ENCODE measurements around the gene CDYL. TPM values are rescaled to one million over a fixed set of nuclear protein-coding genes. Genes with fewer than 3 reads are reported as not detected.

The CDYL gene
- total and polyA plus RNA-seq, 2 of the 4 experiments (the other 2 are of a cell fraction): 14.2 to 92.1 TPM

DNA sequence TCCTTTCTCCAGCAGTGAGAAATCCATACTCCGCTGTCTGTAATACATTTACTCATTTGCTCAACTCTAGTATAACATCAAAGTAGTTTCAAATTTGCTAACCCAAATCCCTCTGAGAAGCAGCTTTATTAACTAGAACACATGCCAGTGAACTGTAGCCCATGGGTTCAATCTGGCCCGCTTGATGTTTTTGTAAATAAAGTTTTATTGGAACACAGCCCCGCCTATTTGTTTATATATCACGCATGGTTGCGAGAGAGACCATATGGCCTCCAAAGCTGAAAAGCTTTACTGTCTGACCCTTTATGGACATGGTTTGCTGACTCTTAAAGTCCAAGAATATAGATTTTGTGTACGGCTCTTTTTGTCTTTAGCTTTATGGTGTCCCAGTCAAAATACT lies 32.2 kb downstream of the CDYL start:
- peaks cover 14 to 73% of the 10 kb centered on the region in 2 experiments for H3K79me1 ChIP-seq (ENCODE audit: low read depth in 1 of 2, low read length in 2 of 2)
- no peak overlapping the region for H3K23ac ChIP-seq (ENCODE audit: low read depth, low read length)
- CTCF ChIA-PET: no interaction called here
- no peak overlapping the region for H2BK120ac ChIP-seq (ENCODE audit: low read depth, low read length)
- H3K4me1 ChIP-seq (ENCODE audit: control insufficient read depth, insufficient read depth, low read length): peaks cover 6% of the 10 kb centered on the region
- no peak overlapping the region for H2BK15ac ChIP-seq (ENCODE audit: low read depth, low read length)
- no peak overlapping the region for H3K4me2 ChIP-seq (ENCODE audit: low read depth, low read length)
- no peak overlapping the region for H2BK5ac ChIP-seq (ENCODE audit: low read depth, low read length, poor library complexity, severe bottlenecking)
- peaks cover 11% of the 10 kb centered on the region for H3K9me1 ChIP-seq (ENCODE audit: insufficient read depth, low read length)
- peaks cover 68% of the 10 kb centered on the region for H4K20me1 ChIP-seq (ENCODE audit: insufficient read depth, low read length)
- POLR2A ChIA-PET (ENCODE audit: unreplicated experiment): no interaction called here
- H3K9me3 ChIP-seq (ENCODE audit: control insufficient read depth, insufficient read depth, low read length): no peaks in the 10 kb centered on the region
- H3K56ac ChIP-seq (ENCODE audit: extremely low read depth, insufficient read depth, low read length): no peak overlapping the region
- no peak overlapping the region for H3K27ac ChIP-seq (ENCODE audit: insufficient read depth, low read length)
- in situ Hi-C loops (cut with MboI; ENCODE audit: low sequenced_read_pairs) (no loop called here), intact Hi-C loops (cut with micrococcal nuclease) (loop anchor here (10.0 kb wide), 1 partner anchor 494 kb away; no protein-coding TSS in a partner anchor), dilution Hi-C loops (cut with HindIII; ENCODE audit: low sequenced_read_pairs, unreplicated experiment) (no loop called here)
- H2BK20ac ChIP-seq (ENCODE audit: low read depth, low read length): no peak overlapping the region
- H4K91ac ChIP-seq (ENCODE audit: insufficient read depth, low read depth, low read length): no peak overlapping the region
- no peak overlapping the region for H3K4ac ChIP-seq (ENCODE audit: low read depth, low read length)
- H3K36me3 ChIP-seq (ENCODE audit: control insufficient read depth, insufficient read depth, low read length): no peaks in the 10 kb centered on the region
- H2AK5ac ChIP-seq (ENCODE audit: low read depth, low read length): no peak overlapping the region
- no peak for TF ChIP-seq FOS (IDR thresholded peaks at IDR 0.05; ENCODE audit: low read depth, low read length)
- no peak for TF ChIP-seq CHD1 (IDR thresholded peaks at IDR 0.05; ENCODE audit: low read depth, low read length)
- TF ChIP-seq, protein P1, sequence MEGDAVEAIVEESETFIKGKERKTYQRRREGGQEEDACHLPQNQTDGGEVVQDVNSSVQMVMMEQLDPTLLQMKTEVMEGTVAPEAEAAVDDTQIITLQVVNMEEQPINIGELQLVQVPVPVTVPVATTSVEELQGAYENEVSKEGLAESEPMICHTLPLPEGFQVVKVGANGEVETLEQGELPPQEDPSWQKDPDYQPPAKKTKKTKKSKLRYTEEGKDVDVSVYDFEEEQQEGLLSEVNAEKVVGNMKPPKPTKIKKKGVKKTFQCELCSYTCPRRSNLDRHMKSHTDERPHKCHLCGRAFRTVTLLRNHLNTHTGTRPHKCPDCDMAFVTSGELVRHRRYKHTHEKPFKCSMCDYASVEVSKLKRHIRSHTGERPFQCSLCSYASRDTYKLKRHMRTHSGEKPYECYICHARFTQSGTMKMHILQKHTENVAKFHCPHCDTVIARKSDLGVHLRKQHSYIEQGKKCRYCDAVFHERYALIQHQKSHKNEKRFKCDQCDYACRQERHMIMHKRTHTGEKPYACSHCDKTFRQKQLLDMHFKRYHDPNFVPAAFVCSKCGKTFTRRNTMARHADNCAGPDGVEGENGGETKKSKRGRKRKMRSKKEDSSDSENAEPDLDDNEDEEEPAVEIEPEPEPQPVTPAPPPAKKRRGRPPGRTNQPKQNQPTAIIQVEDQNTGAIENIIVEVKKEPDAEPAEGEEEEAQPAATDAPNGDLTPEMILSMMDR (conservative IDR thresholded peaks at IDR 0.05; ENCODE audit: low read depth, low read length): no peak
- TF ChIP-seq NFE2L2 (IDR thresholded peaks at IDR 0.05; ENCODE audit: low read depth, low read length): no peak
- no peak for TF ChIP-seq POLR2A (IDR thresholded peaks at IDR 0.05; ENCODE audit: low read depth, low read length)
- no peak for TF ChIP-seq CEBPB (IDR thresholded peaks at IDR 0.05; ENCODE audit: low read depth, low read length)
- TF ChIP-seq BHLHE40 (IDR thresholded peaks at IDR 0.05; ENCODE audit: low read depth, low read length): no peak
- no peak overlapping the region for H3K4me3 ChIP-seq (ENCODE audit: insufficient read depth, low read depth, low read length)
- no TSS peak for BruUV-seq (replicated peaks)
- H4K8ac ChIP-seq (ENCODE audit: low read depth in 2 of 2, low read length in 2 of 2): no peak overlapping the region
- no CpG with 5 or more reads among the region's 6 CpGs for WGBS, 2 experiments (ENCODE audit: extremely low coverage in 2 of 2, insufficient read length in 1 of 2)
- H2AK9ac ChIP-seq (replicated peaks; ENCODE audit: low read depth, low read length, poor library complexity): no peak overlapping the region
- ATAC-seq (ENCODE audit: low read depth) (no peak), DNase-seq (no peak)
- H2AFZ ChIP-seq (replicated peaks; ENCODE audit: low read length, poor library complexity): no peak overlapping the region
- H3K18ac ChIP-seq (ENCODE audit: low read depth, low read length): no peak overlapping the region
- H4K5ac ChIP-seq (ENCODE audit: low read depth, low read length): no peak overlapping the region
- H3K9ac ChIP-seq (ENCODE audit: low read depth, low read length): no peak overlapping the region
- no peaks in the 10 kb centered on the region for H3K27me3 ChIP-seq (ENCODE audit: control insufficient read depth, insufficient read depth, low read length)
- H3K14ac ChIP-seq (replicated peaks; ENCODE audit: low read depth, low read length): no peak overlapping the region

Measured in IMR-90 (cell line).